ENCODE results near the gene TMEM81.

- no peak for TF ChIP-seq CTCF (IDR thresholded peaks at IDR 0.05; ENCODE audit: borderline replicate concordance, extremely low read depth, low read length, poor library complexity, severe bottlenecking)
- TF ChIP-seq EZH2 (IDR thresholded peaks at IDR 0.05; ENCODE audit: borderline replicate concordance, low read depth, low read length, severe bottlenecking), result no peak
Observed at GRCh38 chr1:205098242-205098641, 14.0 kb upstream of the TMEM81 start.
